ENCODE data around the gene AGBL4.

The AGBL4 gene

GRCh38 chr1:49389699-49390098 is 634.1 kb downstream of the AGBL4 start:
- H3K27me3 ChIP-seq, result no peaks in the 10 kb centered on the region
- TF ChIP-seq CTCF (IDR thresholded peaks at IDR 0.05), result no peak
- no peaks in the 10 kb centered on the region for H3K9me3 ChIP-seq
- no peak overlapping the region for H3K27ac ChIP-seq
- H3K4me3 ChIP-seq (ENCODE audit: low read depth in 1 of 2, low read length in 1 of 2), result no peak overlapping the region
- no peaks in the 10 kb centered on the region for H3K36me3 ChIP-seq
- H3K4me1 ChIP-seq (ENCODE audit: control insufficient read depth in 1 of 2, insufficient read depth in 1 of 2, low read depth in 1 of 2, low read length in 1 of 2), result no peaks in the 10 kb centered on the region

- H3K9me3 ChIP-seq, result no peaks in the 10 kb centered on the region
- no peaks in the 10 kb centered on the region for H3K4me1 ChIP-seq (ENCODE audit: control insufficient read depth in 1 of 2, insufficient read depth in 1 of 2, low read depth in 1 of 2, low read length in 1 of 2)
- no peak overlapping the region for H3K27ac ChIP-seq
- no peak for TF ChIP-seq CTCF (IDR thresholded peaks at IDR 0.05)
- H3K27me3 ChIP-seq, result no peaks in the 10 kb centered on the region
- no peak overlapping the region for H3K4me3 ChIP-seq (ENCODE audit: low read depth in 1 of 2, low read length in 1 of 2)
- no peaks in the 10 kb centered on the region for H3K36me3 ChIP-seq
Observed at GRCh38 chr1:49364676-49365075, 659.1 kb downstream of the AGBL4 start.

GRCh38 chr1:49363628-49364027 is 660.1 kb downstream of the AGBL4 start:
- H3K4me3 ChIP-seq (ENCODE audit: low read depth in 1 of 2, low read length in 1 of 2), result no peak overlapping the region
- H3K36me3 ChIP-seq, result no peaks in the 10 kb centered on the region
- H3K27me3 ChIP-seq, result no peaks in the 10 kb centered on the region
- H3K4me1 ChIP-seq (ENCODE audit: control insufficient read depth in 1 of 2, insufficient read depth in 1 of 2, low read depth in 1 of 2, low read length in 1 of 2), result no peaks in the 10 kb centered on the region
- no peak overlapping the region for H3K27ac ChIP-seq
- no peaks in the 10 kb centered on the region for H3K9me3 ChIP-seq
- TF ChIP-seq CTCF (IDR thresholded peaks at IDR 0.05), result no peak

GRCh38 chr1:49358036-49358435 is 665.7 kb downstream of the AGBL4 start:
- Histone ChIP-seq H3K4me3 (ENCODE audit: low read depth in 1 of 2, low read length in 1 of 2) (no peak overlapping the region), H3K27ac (no peak overlapping the region), H3K4me1 (ENCODE audit: control insufficient read depth in 1 of 2, insufficient read depth in 1 of 2, low read depth in 1 of 2, low read length in 1 of 2) (no peaks in the 10 kb centered on the region), H3K27me3 (no peaks in the 10 kb centered on the region), H3K9me3 (no peaks in the 10 kb centered on the region), H3K36me3 (no peaks in the 10 kb centered on the region)
- TF ChIP-seq CTCF (IDR thresholded peaks at IDR 0.05), result no peak

GRCh38 chr1:49356594-49356993 is 667.2 kb downstream of the AGBL4 start:
- no peak for TF ChIP-seq CTCF (IDR thresholded peaks at IDR 0.05)
- H3K36me3 ChIP-seq, result no peaks in the 10 kb centered on the region
- H3K4me3 ChIP-seq (ENCODE audit: low read depth in 1 of 2, low read length in 1 of 2), result no peak overlapping the region
- H3K27ac ChIP-seq, result no peak overlapping the region
- H3K9me3 ChIP-seq, result no peaks in the 10 kb centered on the region
- H3K4me1 ChIP-seq (ENCODE audit: control insufficient read depth in 1 of 2, insufficient read depth in 1 of 2, low read depth in 1 of 2, low read length in 1 of 2), result no peaks in the 10 kb centered on the region
- no peaks in the 10 kb centered on the region for H3K27me3 ChIP-seq

- Histone ChIP-seq H3K9me3 (no peaks in the 10 kb centered on the region), H3K36me3 (no peaks in the 10 kb centered on the region), H3K4me1 (ENCODE audit: control insufficient read depth in 1 of 2, insufficient read depth in 1 of 2, low read depth in 1 of 2, low read length in 1 of 2) (no peaks in the 10 kb centered on the region), H3K4me3 (ENCODE audit: low read depth in 1 of 2, low read length in 1 of 2) (no peak overlapping the region), H3K27ac (no peak overlapping the region), H3K27me3 (no peaks in the 10 kb centered on the region)
- no peak for TF ChIP-seq CTCF (IDR thresholded peaks at IDR 0.05)
Observed at GRCh38 chr1:49351768-49352167, 672.0 kb downstream of the AGBL4 start.

Measured in neutrophil (primary cell).